GM12891 (cell line): ENCODE data around the gene GPRC5B.

ENCODE experiments used
- PAX5 ChIP-seq: IDR thresholded peaks from 2 replicates; pipeline ENCODE4 v1.6.1; 2011; ENCODE audit warnings: low read length, moderate library complexity, mild to moderate bottlenecking; ENCODE audit not compliant: insufficient read depth, severe bottlenecking
- POLR2A ChIP-seq: IDR thresholded peaks from 2 replicates; pipeline ENCODE4 v1.6.1; 2011; ENCODE audit warnings: low read depth, low read length, control low read depth
- POLR2AphosphoS5 ChIP-seq: IDR thresholded peaks from 2 replicates; pipeline ENCODE4 v1.6.1; 2011; ENCODE audit warnings: low read depth, low read length, control low read depth
- TAF1 ChIP-seq: IDR thresholded peaks from 2 replicates; pipeline ENCODE4 v1.6.1; 2011; ENCODE audit warnings: low read depth, low read length, control low read depth

GRCh38 chr16:19822533-19822932 lies 62.1 kb downstream of the GPRC5B start:
- TF ChIP-seq POLR2AphosphoS5 (no peak), POLR2A (no peak), TAF1 (no peak), PAX5 (no peak)
